ENCODE measurements around the gene BRD7. TPM values are rescaled to one million over a fixed set of nuclear protein-coding genes. Genes with fewer than 3 reads are reported as not detected.
A peak's percentile ranks its signal among the peaks of the same experiment; 100 is the strongest.

BRD7 gene
- total RNA-seq, 1 experiment from 2014 or later, result 40.0 TPM

GRCh38 chr16:50360779-50361178 lies 8.0 kb downstream of the BRD7 start:
- DNase-seq (no peak), ATAC-seq (no peak)
- intact Hi-C loops (cut with micrococcal nuclease), result loop anchor here (10.0 kb wide), 2 partner anchors 336 to 384 kb away; partner anchors contain the start of genes CNEP1R1 and CYLD
- CTCF ChIA-PET, result interaction anchor here (0.5 to 0.9 kb wide), 2 partner anchors 8 to 335 kb away, joined by 3 to 4 read pairs; partner anchors contain the start of gene CNEP1R1
- H4K20me1 ChIP-seq (ENCODE audit: low read length), result 0 out of 2 replicates have a peak, but pooled peaks cover 7% of the 10 kb centered on the region
- no peaks in the 10 kb centered on the region for H3K9me2 ChIP-seq (replicated peaks; ENCODE audit: low read length)
- no TSS peak for BruUV-seq (replicated peaks)
- no peak for TF ChIP-seq CTCF (conservative IDR thresholded peaks at IDR 0.05; ENCODE audit: low read depth, low read length)
- TF ChIP-seq EZH2 (IDR thresholded peaks at IDR 0.05; ENCODE audit: low read length, unreplicated experiment), result no peak
- TF ChIP-seq EZH2phosphoT487 (IDR thresholded peaks at IDR 0.05; ENCODE audit: borderline replicate concordance, low read length), result no peak
- H3K36me3 ChIP-seq (ENCODE audit: low read depth, low read length), result peaks cover 43% of the 10 kb centered on the region
- H3K27ac ChIP-seq (ENCODE audit: low read length), result peak overlapping the region; percentile 3; the same call in 1 of the 2 replicates
- POLR2A ChIA-PET (ENCODE audit: unreplicated experiment), result interaction anchor here (0.6 kb wide), 1 partner anchor 261 kb away, joined by 4 read pairs; no protein-coding TSS in a partner anchor
- no peak overlapping the region for H2AFZ ChIP-seq (ENCODE audit: low read length)
- no peak overlapping the region for H3K9ac ChIP-seq (ENCODE audit: low read length)
- no peaks in the 10 kb centered on the region; the same call in 1 of the 2 replicates for H3K4me1 ChIP-seq (ENCODE audit: insufficient read depth, low read length)
- no peak overlapping the region for H3K4me2 ChIP-seq (ENCODE audit: low read length)
- no peaks in the 10 kb centered on the region for H3K9me3 ChIP-seq (ENCODE audit: low read length)
- H3K27me3 ChIP-seq (ENCODE audit: low read length), result no peaks in the 10 kb centered on the region
- no peaks in the 10 kb centered on the region for H3F3A ChIP-seq (ENCODE audit: low read length, unreplicated experiment)
- H3K79me2 ChIP-seq (ENCODE audit: low read length), result peaks cover 55% of the 10 kb centered on the region
- H3K4me3 ChIP-seq (ENCODE audit: low read length), result no peak overlapping the region

- Histone ChIP-seq H3K9me2 (replicated peaks; ENCODE audit: low read length) (no peaks in the 10 kb centered on the region), H3K9ac (ENCODE audit: low read length) (no peak overlapping the region), H3K27ac (ENCODE audit: low read length) (peak overlapping the region; percentile 3; the same call in 1 of the 2 replicates), H3K27me3 (ENCODE audit: low read length) (no peaks in the 10 kb centered on the region), H3K4me1 (ENCODE audit: insufficient read depth, low read length) (no peaks in the 10 kb centered on the region; the same call in 1 of the 2 replicates), H3K36me3 (ENCODE audit: low read depth, low read length) (peaks cover 48% of the 10 kb centered on the region), H3K79me2 (ENCODE audit: low read length) (peaks cover 49% of the 10 kb centered on the region), H3K9me3 (ENCODE audit: low read length) (0 out of 2 replicates have a peak, but pooled peaks cover 3% of the 10 kb centered on the region), H2AFZ (ENCODE audit: low read length) (no peak overlapping the region), H4K20me1 (ENCODE audit: low read length) (0 out of 2 replicates have a peak, but pooled peaks cover 7% of the 10 kb centered on the region), H3F3A (ENCODE audit: low read length, unreplicated experiment) (no peaks in the 10 kb centered on the region), H3K4me3 (ENCODE audit: low read length) (no peak overlapping the region), H3K4me2 (ENCODE audit: low read length) (no peak overlapping the region)
- no TSS peak for BruUV-seq (replicated peaks)
- intact Hi-C loops (cut with micrococcal nuclease), result loop anchor here (10.0 kb wide), 2 partner anchors 335 to 385 kb away; partner anchors contain the start of genes CNEP1R1 and CYLD
- ATAC-seq (peak; percentile 45; the same call in 1 of the 2 replicates), DNase-seq (peak; percentile 43)
- ChIA-PET CTCF (interaction anchor here (0.5 to 0.9 kb wide), 2 partner anchors 305 to 335 kb away, joined by 3 read pairs; partner anchors contain the start of gene CNEP1R1), POLR2A (ENCODE audit: unreplicated experiment) (interaction anchor here (0.6 kb wide), 1 partner anchor 261 kb away, joined by 4 read pairs; no protein-coding TSS in a partner anchor)
- TF ChIP-seq CTCF (conservative IDR thresholded peaks at IDR 0.05; ENCODE audit: low read depth, low read length) (no peak), EZH2phosphoT487 (IDR thresholded peaks at IDR 0.05; ENCODE audit: borderline replicate concordance, low read length) (no peak), EZH2 (IDR thresholded peaks at IDR 0.05; ENCODE audit: low read length, unreplicated experiment) (no peak)
Observed at GRCh38 chr16:50360033-50360778, 8.6 kb downstream of the BRD7 start.

Data from PC-3 (cell line).